DND-41 (cell line): ENCODE measurements around the gene HSPH1.
"Not testable (repeated sequence)": the region's sequence is repeated elsewhere in the genome, so short reads cannot be mapped to it uniquely, and the experiment has no call there.

ENCODE experiments used
- ATAC-seq: fragments of 200-7000 bp; cut with Tn5 transposase; 3 replicates; pipeline ENCODE4 v1.9.1; 2021; ENCODE audit warnings: low read depth; ENCODE audit not compliant: insufficient read depth
- DNase-seq: peaks from one replicate; pipeline ENCODE4 v3.0.0-alpha.2; 2020
- H2AFZ ChIP-seq: 2 replicates; pipeline ENCODE4 v1.6.0; 2012; ENCODE audit warnings: low read depth, low read length
- H3K27ac ChIP-seq: 2 replicates; pipeline ENCODE4 v1.5.1; 2012; ENCODE audit warnings: low read length, inconsistent platforms
- H3K27me3 ChIP-seq: fragments of 200-600 bp; sonication (generic); 2 replicates; pipeline ENCODE4 v1.6.0; 2012; ENCODE audit warnings: low read length, mild to moderate bottlenecking, inconsistent platforms; ENCODE audit not compliant: insufficient read depth, poor library complexity
- H3K36me3 ChIP-seq: 2 replicates; pipeline ENCODE4 v1.5.1; 2012; ENCODE audit warnings: low read length, inconsistent platforms; ENCODE audit not compliant: insufficient read depth
- H3K4me1 ChIP-seq: 2 replicates; pipeline ENCODE4 v1.5.1; 2012; ENCODE audit warnings: mild to moderate bottlenecking, low read length; ENCODE audit not compliant: insufficient read depth
- H3K4me2 ChIP-seq: 2 replicates; pipeline ENCODE4 v1.6.0; 2012; ENCODE audit warnings: mild to moderate bottlenecking, moderate library complexity, low read length, inconsistent platforms; ENCODE audit not compliant: insufficient read depth
- H3K4me3 ChIP-seq, 2 experiments: fragments of 200-600 bp in 1 of 2; shearing (Covaris generic) in 1 of 2; 2 replicates each; pipeline ENCODE4 v1.5.1; 2012 to 2016; ENCODE audit warnings: inconsistent platforms in 2 of 2, low read length in 2 of 2, mild to moderate bottlenecking in 2 of 2, low read depth in 1 of 2, moderate library complexity in 1 of 2
- H3K79me2 ChIP-seq: 2 replicates; pipeline ENCODE4 v1.6.0; 2012; ENCODE audit warnings: low read length, inconsistent platforms; ENCODE audit not compliant: insufficient read depth
- H3K9ac ChIP-seq: 2 replicates; pipeline ENCODE4 v1.6.0; 2012; ENCODE audit warnings: low read depth, mild to moderate bottlenecking, inconsistent platforms, low read length, moderate library complexity
- H3K9me3 ChIP-seq: 2 replicates; pipeline ENCODE4 v1.5.1; 2012; ENCODE audit warnings: low read length, moderate library complexity, mild to moderate bottlenecking, inconsistent platforms; ENCODE audit not compliant: insufficient read depth, severe bottlenecking
- H4K20me1 ChIP-seq: 2 replicates; pipeline ENCODE4 v1.6.0; 2012; ENCODE audit warnings: low read length; ENCODE audit not compliant: insufficient read depth
- CTCF ChIP-seq: IDR thresholded peaks from 2 replicates; pipeline ENCODE4 v1.5.1; 2012; ENCODE audit warnings: borderline replicate concordance, low read length, moderate library complexity, mild to moderate bottlenecking; ENCODE audit not compliant: poor library complexity, severe bottlenecking; ENCODE audit errors: extremely low read depth
- EZH2 ChIP-seq: IDR thresholded peaks from 3 replicates; pipeline ENCODE4 v1.6.1; 2012; ENCODE audit warnings: borderline replicate concordance, low read depth, mild to moderate bottlenecking, moderate library complexity, low read length, inconsistent platforms; ENCODE audit not compliant: severe bottlenecking

The HSPH1 gene

GRCh38 chr13:31102905-31103304, 58.8 kb downstream of the HSPH1 start:
- no peak overlapping the region for H3K9ac ChIP-seq
- no peaks in the 10 kb centered on the region for H3K36me3 ChIP-seq
- no peak overlapping the region for H3K27ac ChIP-seq
- H3K79me2 ChIP-seq: no peaks in the 10 kb centered on the region
- no peaks in the 10 kb centered on the region for H3K9me3 ChIP-seq
- no peaks in the 10 kb centered on the region for H4K20me1 ChIP-seq
- no peak for DNase-seq
- no peaks in the 10 kb centered on the region for H3K4me1 ChIP-seq
- TF ChIP-seq CTCF: no peak
- TF ChIP-seq EZH2: no peak
- no peak overlapping the region for H2AFZ ChIP-seq
- H3K4me2 ChIP-seq: no peak overlapping the region
- ATAC-seq: no peak
- H3K27me3 ChIP-seq: peaks cover 17% of the 10 kb centered on the region
- H3K4me3 ChIP-seq: no peak overlapping the region

- H4K20me1 ChIP-seq: no peaks in the 10 kb centered on the region
- no peaks in the 10 kb centered on the region for H3K36me3 ChIP-seq
- no peak overlapping the region for H3K9ac ChIP-seq
- no peaks in the 10 kb centered on the region for H3K4me1 ChIP-seq
- no peak overlapping the region for H3K4me2 ChIP-seq
- H3K4me3 ChIP-seq: no peak overlapping the region
- H3K9me3 ChIP-seq: no peaks in the 10 kb centered on the region
- DNase-seq: no peak
- H3K79me2 ChIP-seq: no peaks in the 10 kb centered on the region
- H3K27ac ChIP-seq: no peak overlapping the region
- no peak for TF ChIP-seq CTCF
- TF ChIP-seq EZH2: no peak
- no peak for ATAC-seq
- no peak overlapping the region for H2AFZ ChIP-seq
- H3K27me3 ChIP-seq: peaks cover 17% of the 10 kb centered on the region
Measured at GRCh38 chr13:31101472-31102170, 60.1 kb downstream of the HSPH1 start.

- ATAC-seq (no peak), DNase-seq (no peak)
- no peak overlapping the region for H2AFZ ChIP-seq
- H4K20me1 ChIP-seq: no peaks in the 10 kb centered on the region
- H3K27me3 ChIP-seq: peaks cover 17% of the 10 kb centered on the region
- no peak overlapping the region for H3K4me3 ChIP-seq
- TF ChIP-seq EZH2 (no peak), CTCF (no peak)
- no peaks in the 10 kb centered on the region for H3K79me2 ChIP-seq
- no peak overlapping the region for H3K4me2 ChIP-seq
- H3K9ac ChIP-seq: no peak overlapping the region
- no peak overlapping the region for H3K27ac ChIP-seq
- H3K36me3 ChIP-seq: no peaks in the 10 kb centered on the region
- H3K4me1 ChIP-seq: no peaks in the 10 kb centered on the region
- H3K9me3 ChIP-seq: no peaks in the 10 kb centered on the region
Measured at GRCh38 chr13:31100721-31101120, 61.0 kb downstream of the HSPH1 start.

- ATAC-seq, H3K36me3 ChIP-seq, H3K27ac ChIP-seq, H4K20me1 ChIP-seq, H3K4me3 ChIP-seq, DNase-seq, H3K79me2 ChIP-seq, H3K9ac ChIP-seq, H3K9me3 ChIP-seq, H2AFZ ChIP-seq, H3K4me1 ChIP-seq, H3K4me2 ChIP-seq: not testable (repeated sequence)
- H3K27me3 ChIP-seq: peaks cover 14% of the 10 kb centered on the region
Measured at GRCh38 chr13:31097911-31098434, 63.7 kb downstream of the HSPH1 start.
